Stimulated activated CD8-positive, alpha-beta memory T cell treated with anti-CD3 and anti-CD28 coated beads, Interleukin-15, amount 100 ng/mL, for 1 hour (primary cell): ENCODE results near the gene EMP3.
A peak's percentile ranks its signal among the peaks of the same experiment; 100 is the strongest.

ENCODE experiments used
- DNase-seq: peaks from one replicate; pipeline ENCODE4 v3.0.0-alpha.2; 2020; ENCODE audit warnings: low read depth

Gene EMP3

DNA sequence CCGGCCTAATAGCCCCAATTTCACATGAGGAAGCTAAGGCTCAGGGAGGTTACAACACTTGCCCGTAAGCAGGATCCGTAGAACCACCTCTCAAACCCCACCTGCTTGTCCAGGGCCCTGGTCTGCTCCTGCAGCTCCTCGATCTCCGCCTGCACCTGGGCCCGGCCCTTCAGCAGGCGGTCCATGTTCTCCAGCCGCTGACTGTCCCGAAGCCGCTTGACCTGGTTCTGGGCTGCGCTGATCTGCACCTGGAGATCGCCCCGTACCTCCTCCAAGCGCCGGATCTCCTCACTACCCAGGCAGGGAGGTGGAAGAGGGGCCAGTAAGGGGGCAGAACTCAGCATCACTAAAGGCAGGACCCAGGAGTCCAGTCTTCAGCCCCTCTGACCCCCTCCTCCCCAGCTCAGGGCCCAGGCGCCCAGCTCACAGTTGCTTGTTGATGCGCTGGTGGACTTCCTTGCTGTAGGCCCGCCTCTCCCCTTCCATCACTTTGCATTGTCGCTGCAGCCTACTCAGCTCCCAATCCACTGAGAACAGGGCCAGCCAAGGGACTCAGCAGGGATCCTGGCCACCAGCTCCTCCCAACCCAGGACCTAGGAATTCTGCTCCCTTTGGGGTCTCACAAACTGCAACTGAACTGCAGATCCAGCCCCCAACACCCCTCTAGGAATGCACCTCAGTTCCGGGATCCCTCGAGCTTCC, 6.9 kb upstream of the EMP3 start:
- no peak for DNase-seq

- DNase-seq, result peak; percentile 80
Observed at GRCh38 chr19:48319647-48320541, 5.5 kb upstream of the EMP3 start.

GRCh38 chr19:48321372-48321621, 4.1 kb upstream of the EMP3 start:
- DNase-seq, result peak; percentile 95

- peak; percentile 99 for DNase-seq
Observed at GRCh38 chr19:48321622-48322591, 3.4 kb upstream of the EMP3 start.

DNA sequence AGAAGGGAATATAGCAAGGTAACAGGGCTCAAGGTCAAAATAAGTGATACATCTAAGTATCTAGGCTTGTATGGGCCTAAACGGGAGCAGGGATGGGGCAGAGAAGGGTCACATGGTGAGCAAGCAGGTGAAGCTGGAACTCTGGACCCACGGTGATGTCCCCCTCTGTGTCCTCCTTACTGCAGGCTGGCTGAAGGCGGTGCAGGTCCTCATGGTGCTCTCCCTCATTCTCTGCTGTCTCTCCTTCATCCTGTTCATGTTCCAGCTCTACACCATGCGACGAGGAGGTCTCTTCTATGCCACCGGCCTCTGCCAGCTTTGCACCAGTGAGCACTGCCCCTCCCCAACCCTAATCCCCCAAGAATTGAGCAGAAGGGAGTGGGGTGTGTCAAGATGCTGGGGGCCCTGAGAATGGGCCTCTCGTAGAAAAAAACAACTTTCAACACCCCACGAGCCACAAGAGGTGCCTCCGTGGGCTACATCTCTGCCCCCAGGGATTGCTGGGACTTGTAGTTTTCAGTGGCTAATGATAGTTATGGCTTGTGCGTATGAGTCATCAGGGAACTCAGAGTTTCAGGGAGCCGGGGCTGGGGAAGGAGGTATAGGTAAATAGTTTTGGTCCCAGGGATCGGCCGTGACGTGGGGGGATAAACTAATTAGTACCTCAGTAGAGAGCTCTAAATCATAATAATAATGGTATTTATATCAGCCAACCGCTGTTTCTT, 4.0 kb downstream of the EMP3 start:
- DNase-seq, result no peak

- peak; percentile 66 for DNase-seq
Observed at GRCh38 chr19:48330012-48330681, 4.8 kb downstream of the EMP3 start.

- no peak for DNase-seq
Observed at GRCh38 chr19:48332351-48332661, 7.0 kb downstream of the EMP3 start.

- peak; percentile 86 for DNase-seq
Observed at GRCh38 chr19:48332662-48333466, 7.5 kb downstream of the EMP3 start.

- DNase-seq, result peak; percentile 82
Observed at GRCh38 chr19:48333467-48334384, 8.4 kb downstream of the EMP3 start.

- no peak for DNase-seq
Observed at GRCh38 chr19:48338253-48338755, 13.0 kb downstream of the EMP3 start.

DNA sequence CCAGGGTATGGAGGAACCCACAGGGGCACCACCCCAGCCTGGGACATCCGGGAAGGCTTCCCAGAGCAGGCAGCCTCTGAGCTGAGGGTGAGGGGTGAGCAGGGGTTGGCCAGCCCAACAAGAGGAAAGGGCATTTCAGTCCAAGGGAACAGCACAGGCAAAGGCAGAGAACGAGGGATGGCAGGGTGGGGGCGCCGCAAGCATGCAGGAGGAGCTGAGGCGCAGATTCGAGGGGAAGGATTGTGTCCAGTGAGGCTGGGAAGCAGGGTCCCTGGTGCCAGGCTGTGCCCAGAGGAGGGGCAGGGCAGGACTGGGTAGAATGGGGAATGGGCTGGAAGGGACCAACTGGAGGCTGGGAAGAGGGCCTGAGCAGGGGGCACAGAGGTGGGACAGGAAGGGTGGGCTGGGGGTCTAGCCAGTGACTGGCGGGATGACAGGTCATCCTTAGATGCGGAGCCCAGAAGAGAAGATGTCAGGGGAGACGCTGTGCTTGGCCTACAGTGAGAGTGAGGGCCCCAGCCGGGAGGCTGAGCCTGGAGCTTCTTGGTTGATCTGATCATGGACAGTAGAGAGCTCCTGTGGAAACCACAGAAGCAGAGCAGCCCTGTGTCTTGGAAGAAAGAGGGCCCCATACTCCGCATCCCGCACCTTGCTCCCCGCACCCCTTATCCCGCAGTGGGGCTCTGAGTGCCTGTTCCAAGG, 13.6 kb downstream of the EMP3 start:
- no peak for DNase-seq

DNA sequence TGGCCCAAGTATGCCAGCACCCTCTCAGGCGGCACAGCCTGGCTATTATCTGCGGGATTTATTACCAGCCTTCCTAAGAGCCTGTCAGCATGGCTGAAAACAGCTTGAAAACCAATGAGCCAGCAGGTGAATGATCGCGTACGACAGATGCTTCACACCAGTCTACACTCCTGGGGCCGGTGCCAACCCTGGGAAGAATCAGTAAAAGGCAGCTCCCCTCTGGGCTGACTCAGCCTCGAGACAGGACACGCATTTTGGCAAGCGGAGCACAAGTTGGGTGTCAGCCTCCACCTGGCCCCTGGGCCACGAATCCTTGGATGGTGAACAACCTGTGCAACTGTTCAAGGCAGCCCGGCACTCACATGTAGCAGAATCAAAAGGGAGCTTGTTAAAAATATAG, 15.6 kb downstream of the EMP3 start:
- no peak for DNase-seq

GRCh38 chr19:48341515-48342413, 16.4 kb downstream of the EMP3 start:
- DNase-seq, result no peak

DNA sequence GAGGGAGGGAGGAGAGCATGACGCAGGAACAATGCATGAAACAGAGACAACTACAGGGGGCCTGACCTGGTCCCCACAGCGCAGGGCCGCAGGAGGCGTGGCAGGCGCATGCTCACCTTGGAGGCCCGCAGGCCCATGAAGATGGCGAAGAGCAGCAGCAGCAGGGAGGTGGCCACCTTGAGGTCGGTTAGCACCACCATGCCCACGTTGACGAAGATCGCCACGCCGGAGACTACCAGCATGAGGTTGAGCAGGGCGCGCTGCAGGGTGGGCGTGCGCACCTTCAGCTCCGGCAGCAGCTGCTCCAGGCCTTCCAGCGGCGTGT, 17.0 kb downstream of the EMP3 start:
- DNase-seq, result no peak

- DNase-seq, result no peak
Observed at GRCh38 chr19:48342841-48343540, 17.6 kb downstream of the EMP3 start.

DNA sequence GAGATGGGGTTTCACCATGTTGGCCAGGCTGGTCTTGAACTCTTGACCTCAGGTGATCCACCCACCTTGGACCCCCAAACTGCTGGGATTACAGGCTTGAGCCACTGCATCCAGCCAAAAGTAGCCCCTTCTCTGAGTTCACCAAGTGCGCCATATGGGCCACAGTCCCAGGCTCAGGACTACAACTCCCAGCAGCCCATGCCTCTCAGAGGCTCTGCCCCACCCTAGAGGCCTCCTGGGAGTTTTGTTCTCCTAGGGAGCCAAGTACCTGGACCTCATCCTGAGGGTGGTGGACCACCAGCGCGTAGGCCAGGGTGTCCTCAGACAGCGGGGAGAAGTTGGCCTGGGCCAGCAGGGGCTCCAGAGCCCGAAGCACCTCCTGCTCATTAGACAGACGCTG, 19.5 kb downstream of the EMP3 start:
- no peak for DNase-seq

- no peak for DNase-seq
Observed at GRCh38 chr19:48346191-48346590, 20.8 kb downstream of the EMP3 start.
